OCI-LY7 (cell line): ENCODE data around the gene CITED2.

Source experiments
- EZH2phosphoT487 ChIP-seq: fragments of 200-600 bp; sonication (generic); IDR thresholded peaks from 2 replicates; pipeline ENCODE4 v1.6.1; 2018; ENCODE audit warnings: low read depth, borderline replicate concordance, mild to moderate bottlenecking, mixed run types, antibody characterized with exemption, low read length, moderate library complexity, mixed read lengths
- TF ChIP-seq, protein P1 (sequence below): fragments of 200-600 bp; sonication (generic); conservative IDR thresholded peaks from 2 replicates; pipeline ENCODE4 v1.5.1; 2014; ENCODE audit warnings: mild to moderate bottlenecking, antibody characterized with exemption, low read length, moderate library complexity, mixed read lengths

DNA sequence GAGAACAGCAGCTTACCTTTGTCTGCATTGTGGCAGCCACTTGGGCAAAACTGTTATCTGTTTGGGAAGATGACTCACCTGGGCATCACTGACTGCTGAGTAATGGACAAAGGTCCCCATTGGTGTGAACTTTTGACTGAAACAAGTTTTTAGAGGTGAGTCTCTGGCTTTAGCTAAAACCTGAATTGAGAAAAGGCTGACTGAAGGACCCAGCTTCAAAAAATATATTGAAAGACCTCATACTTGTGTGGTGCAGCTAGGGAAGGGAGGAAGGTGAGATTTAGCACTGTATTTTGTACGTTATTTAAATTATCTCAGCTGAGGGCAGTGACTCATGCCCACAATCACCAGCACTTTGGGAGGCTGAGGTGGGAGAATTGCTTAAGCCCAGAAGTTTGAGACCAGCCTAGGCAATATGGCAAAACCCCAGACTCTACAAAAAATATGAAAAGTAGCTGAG lies 4.5 kb upstream of the CITED2 start:
- TF ChIP-seq, protein P1, sequence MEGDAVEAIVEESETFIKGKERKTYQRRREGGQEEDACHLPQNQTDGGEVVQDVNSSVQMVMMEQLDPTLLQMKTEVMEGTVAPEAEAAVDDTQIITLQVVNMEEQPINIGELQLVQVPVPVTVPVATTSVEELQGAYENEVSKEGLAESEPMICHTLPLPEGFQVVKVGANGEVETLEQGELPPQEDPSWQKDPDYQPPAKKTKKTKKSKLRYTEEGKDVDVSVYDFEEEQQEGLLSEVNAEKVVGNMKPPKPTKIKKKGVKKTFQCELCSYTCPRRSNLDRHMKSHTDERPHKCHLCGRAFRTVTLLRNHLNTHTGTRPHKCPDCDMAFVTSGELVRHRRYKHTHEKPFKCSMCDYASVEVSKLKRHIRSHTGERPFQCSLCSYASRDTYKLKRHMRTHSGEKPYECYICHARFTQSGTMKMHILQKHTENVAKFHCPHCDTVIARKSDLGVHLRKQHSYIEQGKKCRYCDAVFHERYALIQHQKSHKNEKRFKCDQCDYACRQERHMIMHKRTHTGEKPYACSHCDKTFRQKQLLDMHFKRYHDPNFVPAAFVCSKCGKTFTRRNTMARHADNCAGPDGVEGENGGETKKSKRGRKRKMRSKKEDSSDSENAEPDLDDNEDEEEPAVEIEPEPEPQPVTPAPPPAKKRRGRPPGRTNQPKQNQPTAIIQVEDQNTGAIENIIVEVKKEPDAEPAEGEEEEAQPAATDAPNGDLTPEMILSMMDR = no peak
- TF ChIP-seq EZH2phosphoT487 = no peak
